GF-D8 (cell line): ENCODE results near the gene FYN.

ENCODE experiments used
- DNase-seq: peaks from one replicate; lab custom pipeline; 2025; lab: John Stamatoyannopoulos, UW

FYN gene

GRCh38 chr6:111880181-111880888, 7.1 kb upstream of the FYN start:
- no peak for DNase-seq

GRCh38 chr6:111875741-111876140, 2.5 kb upstream of the FYN start:
- no peak for DNase-seq

- no peak for DNase-seq
Measured at GRCh38 chr6:111874025-111874415, 768 bp upstream of the FYN start.

- no peak for DNase-seq
Measured at GRCh38 chr6:111872401-111873177, 663 bp downstream of the FYN start.

- DNase-seq: no peak
Measured at GRCh38 chr6:111871725-111872400, 1.4 kb downstream of the FYN start.

GRCh38 chr6:111871207-111871606, 2.0 kb downstream of the FYN start:
- no peak for DNase-seq

- DNase-seq: no peak
Measured at GRCh38 chr6:111870742-111871064, 2.5 kb downstream of the FYN start.

- no peak for DNase-seq
Measured at GRCh38 chr6:111870051-111870741, 3.1 kb downstream of the FYN start.

- no peak for DNase-seq
Measured at GRCh38 chr6:111866857-111867256, 6.4 kb downstream of the FYN start.

- DNase-seq: no peak
Measured at GRCh38 chr6:111865909-111866546, 7.2 kb downstream of the FYN start.

GRCh38 chr6:111865049-111865585, 8.1 kb downstream of the FYN start:
- no peak for DNase-seq

GRCh38 chr6:111864138-111865048, 8.9 kb downstream of the FYN start:
- no peak for DNase-seq

GRCh38 chr6:111862741-111863140, 10.5 kb downstream of the FYN start:
- no peak for DNase-seq

GRCh38 chr6:111862314-111862713, 10.9 kb downstream of the FYN start:
- no peak for DNase-seq

GRCh38 chr6:111861431-111861885, 11.8 kb downstream of the FYN start:
- no peak for DNase-seq

GRCh38 chr6:111858347-111858746, 14.9 kb downstream of the FYN start:
- DNase-seq: no peak

GRCh38 chr6:111857674-111858337, 15.4 kb downstream of the FYN start:
- DNase-seq: no peak

- DNase-seq: no peak
Measured at GRCh38 chr6:111855753-111856152, 17.5 kb downstream of the FYN start.

- DNase-seq: no peak
Measured at GRCh38 chr6:111854683-111855082, 18.6 kb downstream of the FYN start.

- DNase-seq: no peak
Measured at GRCh38 chr6:111852725-111853124, 20.5 kb downstream of the FYN start.
